ENCODE measurements around the gene KIF14.

KIF14 gene

GRCh38 chr1:200620273-200621131, at the start of gene KIF14:
Gene KIF14 (minus strand): TSS chr1:200620751. CDS start chr1:200618723, 2,028 bp downstream.
- DNase-seq (ENCODE audit: low spot score) = peak; percentile 89

- peak; percentile 89 for DNase-seq (ENCODE audit: low spot score)
These were observed 49.0 kb upstream of the KIF14 start, which contains the start of gene DDX59 for GRCh38 chr1:200669314-200670241. Gene DDX59 (minus strand): TSS chr1:200669907. CDS start chr1:200666740, 3,167 bp downstream.

- DNase-seq (ENCODE audit: low spot score) = no peak
These were observed 48.2 kb upstream of the KIF14 start for GRCh38 chr1:200668514-200669313.

GRCh38 chr1:200666309-200666708, 45.8 kb upstream of the KIF14 start:
- no peak for DNase-seq (ENCODE audit: low spot score)

GRCh38 chr1:200665861-200666260, 45.3 kb upstream of the KIF14 start:
- DNase-seq (ENCODE audit: low spot score) = no peak

GRCh38 chr1:200660719-200661118, 40.2 kb upstream of the KIF14 start:
- no peak for DNase-seq (ENCODE audit: low spot score)

- no peak for DNase-seq (ENCODE audit: low spot score)
These were observed 38.7 kb upstream of the KIF14 start for GRCh38 chr1:200659269-200659668.

GRCh38 chr1:200658037-200658818, 37.7 kb upstream of the KIF14 start:
- no peak for DNase-seq (ENCODE audit: low spot score)

GRCh38 chr1:200654660-200655059, 34.1 kb upstream of the KIF14 start:
- DNase-seq (ENCODE audit: low spot score) = no peak

- no peak for DNase-seq (ENCODE audit: low spot score)
These were observed 32.5 kb upstream of the KIF14 start for GRCh38 chr1:200653022-200653462.

- DNase-seq (ENCODE audit: low spot score) = no peak
These were observed 31.8 kb upstream of the KIF14 start for GRCh38 chr1:200652378-200652777.

- no peak for DNase-seq (ENCODE audit: low spot score)
These were observed 26.0 kb upstream of the KIF14 start for GRCh38 chr1:200646515-200646914.

GRCh38 chr1:200644021-200644420, 23.5 kb upstream of the KIF14 start:
- DNase-seq (ENCODE audit: low spot score) = no peak

GRCh38 chr1:200642481-200642880, 21.9 kb upstream of the KIF14 start:
- no peak for DNase-seq (ENCODE audit: low spot score)

GRCh38 chr1:200640963-200641401, 20.4 kb upstream of the KIF14 start:
- DNase-seq (ENCODE audit: low spot score) = no peak

GRCh38 chr1:200640373-200640962, 19.9 kb upstream of the KIF14 start:
- no peak for DNase-seq (ENCODE audit: low spot score)

GRCh38 chr1:200638073-200638472, 17.5 kb upstream of the KIF14 start:
- DNase-seq (ENCODE audit: low spot score) = no peak

GRCh38 chr1:200636681-200637080, 16.1 kb upstream of the KIF14 start:
- no peak for DNase-seq (ENCODE audit: low spot score)

GRCh38 chr1:200634261-200635122, 13.9 kb upstream of the KIF14 start:
- DNase-seq (ENCODE audit: low spot score) = no peak
